SKM-1 treated with dmso at 0.1 percent for 144 hours (cell line): Measurements from ENCODE around the gene INPP5D.
"Not testable (repeated sequence)": the region's sequence is repeated elsewhere in the genome, so short reads cannot be mapped to it uniquely, and the experiment has no call there.

Experiments
- DNase-seq: peaks from one replicate; lab custom pipeline; 2025; ENCODE audit not compliant: unreplicated experiment; lab: John Stamatoyannopoulos, UW

Gene INPP5D

GRCh38 chr2:233140077-233140585 lies 80.0 kb downstream of the INPP5D start:
- no peak for DNase-seq

- no peak for DNase-seq
Measured at GRCh38 chr2:233140978-233141377, 80.8 kb downstream of the INPP5D start.

- no peak for DNase-seq
Measured at GRCh38 chr2:233141901-233142300, 81.8 kb downstream of the INPP5D start.

GRCh38 chr2:233142355-233142897 lies 82.3 kb downstream of the INPP5D start:
- no peak for DNase-seq

GRCh38 chr2:233143700-233144331 lies 83.7 kb downstream of the INPP5D start:
- DNase-seq = no peak

GRCh38 chr2:233145726-233146125 lies 85.6 kb downstream of the INPP5D start:
- no peak for DNase-seq

- no peak for DNase-seq
Measured at GRCh38 chr2:233146194-233146593, 86.1 kb downstream of the INPP5D start.

- no peak for DNase-seq
Measured at GRCh38 chr2:233147136-233147828, 87.1 kb downstream of the INPP5D start.

- DNase-seq = no peak
Measured at GRCh38 chr2:233147829-233148167, 87.7 kb downstream of the INPP5D start.

- no peak for DNase-seq
Measured at GRCh38 chr2:233148354-233148753, 88.2 kb downstream of the INPP5D start.

GRCh38 chr2:233152541-233152940 lies 92.4 kb downstream of the INPP5D start:
- DNase-seq = no peak

GRCh38 chr2:233153146-233153798 lies 93.1 kb downstream of the INPP5D start:
- DNase-seq = no peak

- DNase-seq = no peak
Measured at GRCh38 chr2:233156001-233156400, 95.9 kb downstream of the INPP5D start.

GRCh38 chr2:233156461-233156860 lies 96.3 kb downstream of the INPP5D start:
- not testable (repeated sequence) for DNase-seq

GRCh38 chr2:233161730-233162129 lies 101.6 kb downstream of the INPP5D start:
- DNase-seq = no peak

- DNase-seq = no peak
Measured at GRCh38 chr2:233162770-233163169, 102.6 kb downstream of the INPP5D start.

GRCh38 chr2:233163486-233164103 lies 103.5 kb downstream of the INPP5D start:
- DNase-seq = no peak

- no peak for DNase-seq
Measured at GRCh38 chr2:233164128-233164635, 104.0 kb downstream of the INPP5D start.

GRCh38 chr2:233164967-233165366 lies 104.8 kb downstream of the INPP5D start:
- DNase-seq = no peak

GRCh38 chr2:233165543-233165894 lies 105.4 kb downstream of the INPP5D start:
- DNase-seq = no peak

GRCh38 chr2:233165895-233166661 lies 105.9 kb downstream of the INPP5D start:
- peak; percentile 96 for DNase-seq
